ENCODE results near the gene SLCO1B3. TPM values are rescaled to one million over a fixed set of nuclear protein-coding genes. Genes with fewer than 3 reads are reported as not detected.
A peak's percentile ranks its signal among the peaks of the same experiment; 100 is the strongest.

SLCO1B3 gene
- total and polyA plus RNA-seq, 2 donors (not counting 3 experiments of a cell fraction or from before 2014, with no cell fraction given): not detected

GRCh38 chr12:20946732-20947131 is 136.2 kb downstream of the SLCO1B3 start:
- ChIA-PET POLR2A (no interaction called here), CTCF (no interaction called here)
- TF ChIP-seq MAX (IDR thresholded peaks at IDR 0.05; ENCODE audit: insufficient read depth, insufficient read length) (no peak), GATA2 (IDR thresholded peaks at IDR 0.05; ENCODE audit: insufficient read depth, insufficient read length, low read depth, low read length) (no peak), POLR2AphosphoS5 (IDR thresholded peaks at IDR 0.05; ENCODE audit: insufficient read depth, low read depth, low read length) (no peak), MYC (IDR thresholded peaks at IDR 0.05; ENCODE audit: low read depth, low read length) (no peak), CTCF (IDR thresholded peaks at IDR 0.05; ENCODE audit: extremely low read depth in 1 of 2, insufficient read depth in 1 of 2, low read depth in 1 of 2, low read length in 2 of 2) (peak; percentile 27 to 45), POLR2A (IDR thresholded peaks at IDR 0.05; ENCODE audit: low read depth, low read length) (no peak), FOS (IDR thresholded peaks at IDR 0.05; ENCODE audit: borderline replicate concordance, insufficient read depth, low read length) (no peak)
- H3K4me2 ChIP-seq (ENCODE audit: insufficient read depth, low read length): no peak overlapping the region
- FAIRE-seq: no peak
- dilution Hi-C loops (cut with MboI; ENCODE audit: extremely low pct_ligation_motif_present, low sequenced_read_pairs) (no loop called here), intact Hi-C loops (cut with micrococcal nuclease) (no loop called here)
- no peak overlapping the region for H3K4me3 ChIP-seq (replicated peaks in 1 of 3; ENCODE audit: insufficient read depth in 1 of 3, low read depth in 1 of 3, low read length in 3 of 3)
- no peaks in the 10 kb centered on the region for H4K20me1 ChIP-seq (replicated peaks; ENCODE audit: control insufficient read depth, extremely low read depth, insufficient read depth, low read length)
- H3K79me2 ChIP-seq (ENCODE audit: control insufficient read depth, insufficient read depth, low read length): no peaks in the 10 kb centered on the region
- no peaks in the 10 kb centered on the region for H3K9me3 ChIP-seq (replicated peaks; ENCODE audit: control insufficient read depth, insufficient read depth, low read length)
- no peaks in the 10 kb centered on the region for H3K36me3 ChIP-seq (ENCODE audit: control insufficient read depth in 2 of 2, extremely low read depth in 1 of 2, insufficient read depth in 2 of 2, low read length in 2 of 2)
- DNase-seq (ENCODE audit: low read depth, low spot score): peak; percentile 22
- no peak overlapping the region for H3K27ac ChIP-seq (ENCODE audit: insufficient read depth, low read depth, low read length)
- no peaks in the 10 kb centered on the region for H3K9me1 ChIP-seq (replicated peaks; ENCODE audit: control insufficient read depth, extremely low read depth, insufficient read depth, low read length)
- no TSS peak for BruUV-seq (replicated peaks)
- no peak overlapping the region for H2AFZ ChIP-seq (ENCODE audit: low read depth, low read length)
- H3K9ac ChIP-seq (replicated peaks; ENCODE audit: extremely low read depth, insufficient read depth, low read length): no peak overlapping the region
- peaks cover 0 to 2% of the 10 kb centered on the region in 2 experiments for H3K27me3 ChIP-seq (ENCODE audit: control insufficient read depth in 2 of 2, insufficient read depth in 2 of 2, low read length in 2 of 2)
- no peaks in the 10 kb centered on the region for H3K4me1 ChIP-seq (ENCODE audit: control insufficient read depth, extremely low read depth, insufficient read depth, low read length)

All from endothelial cell of umbilical vein (primary cell).